ENCODE data around the gene CORO1C. TPM values are rescaled to one million over a fixed set of nuclear protein-coding genes. Genes with fewer than 3 reads are reported as not detected.

Gene CORO1C
- polyA plus RNA-seq, 2 of the 4 experiments (the other 2 are of a cell fraction) = 166 to 245 TPM

- ChIA-PET CTCF (interaction anchor here (0.6 to 13.5 kb wide), 12 partner anchors 8 to 261 kb away, joined by 3 to 127 read pairs (median 4); no protein-coding TSS in a partner anchor), POLR2A (interaction anchor here (0.6 to 2.5 kb wide), 2 partner anchors 37 to 40 kb away, joined by 4 to 8 read pairs; no protein-coding TSS in a partner anchor)
- peak overlapping the region; percentile 92 for H3K4me2 ChIP-seq
- no peak for ATAC-seq
- FAIRE-seq = no peak
- peak overlapping the region; percentile 91 for H3K27ac ChIP-seq
- no peaks in the 10 kb centered on the region for H3K9me3 ChIP-seq
- H3K4me3 ChIP-seq = no peak overlapping the region
- TF ChIP-seq TP53 (CRISPR knock-in tag; IDR thresholded peaks at IDR 0.05) (no peak), POLR2A (IDR thresholded peaks at IDR 0.05; ENCODE audit: low read length) (no peak), GATA3 (IDR thresholded peaks at IDR 0.05; ENCODE audit: borderline replicate concordance) (no peak), CTCF (IDR thresholded peaks at IDR 0.05) (peak; percentile 2; the same call in 1 of the 3 replicates), JUNB (IDR thresholded peaks at IDR 0.05) (no peak), MAX (IDR thresholded peaks at IDR 0.05) (0 out of 2 replicates have a peak, but pooled peaks have one; percentile 0), RNF2 (IDR thresholded peaks at IDR 0.05; ENCODE audit: borderline replicate concordance, low read depth) (no peak), MAZ (IDR thresholded peaks at IDR 0.05; ENCODE audit: borderline replicate concordance, low read depth, low read length) (no peak), HES2 (IDR thresholded peaks at IDR 0.05) (no peak), NPAS2 (CRISPR knock-in tag; IDR thresholded peaks at IDR 0.05; ENCODE audit: borderline replicate concordance) (no peak), EP300 (IDR thresholded peaks at IDR 0.05) (no peak), FOSL2 (IDR thresholded peaks at IDR 0.05) (no peak), FOSL2 (CRISPR knock-in tag; IDR thresholded peaks at IDR 0.05) (no peak), ESRRA (IDR thresholded peaks at IDR 0.05; ENCODE audit: borderline replicate concordance, low read length) (no peak), USF2 (IDR thresholded peaks at IDR 0.05) (no peak), REST (IDR thresholded peaks at IDR 0.05) (no peak), ATOH8 (CRISPR knock-in tag; IDR thresholded peaks at IDR 0.05; ENCODE audit: low read depth) (no peak)
- no peak for DNase-seq (ENCODE audit: low read depth in 1 of 2, low spot score in 1 of 2)
- H3K4me1 ChIP-seq = peaks cover 75% of the 10 kb centered on the region
Measured at GRCh38 chr12:108690191-108690518, 41.2 kb downstream of the CORO1C start.

- Histone ChIP-seq H3K9me3 (no peaks in the 10 kb centered on the region), H3K4me3 (no peak overlapping the region), H3K4me2 (peak overlapping the region; percentile 92), H3K4me1 (peaks cover 75% of the 10 kb centered on the region), H3K27ac (peak overlapping the region; percentile 91)
- 17% methylated on average over 7 of the region's 7 CpGs for WGBS (ENCODE audit: missing lambda C conversion rate)
- ChIA-PET POLR2A (no interaction called here), CTCF (interaction anchor here (0.8 to 13.5 kb wide), 13 partner anchors 9 to 277 kb away, joined by 3 to 127 read pairs (median 4); no protein-coding TSS in a partner anchor)
- FAIRE-seq = no peak
- no peak for ATAC-seq
- DNase-seq (ENCODE audit: low read depth in 1 of 2, low spot score in 1 of 2) = peak in 1 of 2 experiments; percentile 70
- TF ChIP-seq SREBF2 (IDR thresholded peaks at IDR 0.05) = no peak
- TF ChIP-seq MAX (IDR thresholded peaks at IDR 0.05) = 0 out of 2 replicates have a peak, but pooled peaks have one; percentile 11
- no peak for TF ChIP-seq ZFP36 (IDR thresholded peaks at IDR 0.05; ENCODE audit: borderline replicate concordance, partially characterized antibody)
- TF ChIP-seq RAD21 (conservative IDR thresholded peaks at IDR 0.05 in 1 of 2, IDR thresholded peaks at IDR 0.05 in 1 of 2) = peak; percentile 47 to 50; a peak in 4 of 5 replicates
- TF ChIP-seq NFE2L2 (conservative IDR thresholded peaks at IDR 0.05; ENCODE audit: low read length) = no peak
- TF ChIP-seq SMC3 (IDR thresholded peaks at IDR 0.05) = peak; percentile 31; the same call in 2 of the 3 replicates
Measured at GRCh38 chr12:108689314-108690190, 41.8 kb downstream of the CORO1C start.
